ENCODE measurements around the gene RTP5. TPM values are rescaled to one million over a fixed set of nuclear protein-coding genes. Genes with fewer than 3 reads are reported as not detected.

Gene RTP5
- total and polyA plus RNA-seq, 2 donors (not counting 3 experiments of a cell fraction or from before 2014, with no cell fraction given), result not detected

DNA sequence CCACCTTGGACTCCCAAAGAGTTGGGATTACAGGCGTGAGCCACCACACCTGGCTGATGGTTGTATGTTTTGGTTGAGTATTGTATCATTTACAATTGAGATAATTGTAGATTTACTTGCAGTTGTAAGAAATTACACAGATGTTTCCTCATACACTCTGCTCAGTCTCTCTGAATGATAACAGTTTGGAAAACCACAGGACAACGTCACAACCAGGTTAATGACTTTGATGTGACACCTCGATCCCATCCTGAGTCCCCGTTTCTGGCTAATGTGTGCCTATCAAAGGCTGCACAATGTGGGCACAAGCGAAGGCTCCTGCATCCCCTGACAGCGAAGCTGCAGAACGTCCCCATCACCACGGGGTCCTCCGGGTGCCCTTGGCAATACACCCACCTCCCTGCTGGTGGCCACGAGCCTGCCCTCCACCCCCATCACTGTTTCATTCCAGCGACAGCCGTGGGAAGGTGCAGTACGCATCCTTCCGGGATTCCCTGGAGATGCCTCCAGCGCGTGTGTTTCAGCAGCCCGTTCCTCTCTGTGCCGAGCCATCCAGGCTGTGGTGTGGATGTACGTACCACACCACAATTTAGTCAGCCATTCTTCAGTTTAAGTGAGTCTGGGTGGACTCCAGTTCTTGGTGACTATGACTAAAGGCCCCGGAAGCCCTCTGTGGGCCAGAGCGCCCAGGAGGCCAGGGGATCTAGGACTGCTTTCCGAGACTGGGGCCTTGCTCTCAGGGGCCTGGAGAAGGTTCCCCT, 6.6 kb upstream of the RTP5 start:
- FAIRE-seq (no peak), DNase-seq (ENCODE audit: low read depth, low spot score) (no peak)
- POLR2A ChIA-PET, result no interaction called here
- no peaks in the 10 kb centered on the region for H3K9me3 ChIP-seq (replicated peaks; ENCODE audit: control insufficient read depth, insufficient read depth, low read length)
- TF ChIP-seq EZH2 (IDR thresholded peaks at IDR 0.05; ENCODE audit: borderline replicate concordance, low read depth, low read length, severe bottlenecking) (no peak), POLR2A (IDR thresholded peaks at IDR 0.05; ENCODE audit: low read depth, low read length) (no peak), FOS (IDR thresholded peaks at IDR 0.05; ENCODE audit: borderline replicate concordance, insufficient read depth, low read length) (no peak), POLR2AphosphoS5 (IDR thresholded peaks at IDR 0.05; ENCODE audit: insufficient read depth, low read depth, low read length) (no peak), MYC (IDR thresholded peaks at IDR 0.05; ENCODE audit: low read depth, low read length) (no peak), JUN (IDR thresholded peaks at IDR 0.05; ENCODE audit: borderline replicate concordance, insufficient read depth, insufficient read length, low read depth) (no peak), GATA2 (IDR thresholded peaks at IDR 0.05; ENCODE audit: insufficient read depth, insufficient read length, low read depth, low read length) (no peak)
- TF ChIP-seq, protein P1, sequence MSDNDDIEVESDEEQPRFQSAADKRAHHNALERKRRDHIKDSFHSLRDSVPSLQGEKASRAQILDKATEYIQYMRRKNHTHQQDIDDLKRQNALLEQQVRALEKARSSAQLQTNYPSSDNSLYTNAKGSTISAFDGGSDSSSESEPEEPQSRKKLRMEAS (IDR thresholded peaks at IDR 0.05; ENCODE audit: insufficient read depth, insufficient read length), result no peak
- TF ChIP-seq, protein P2, sequence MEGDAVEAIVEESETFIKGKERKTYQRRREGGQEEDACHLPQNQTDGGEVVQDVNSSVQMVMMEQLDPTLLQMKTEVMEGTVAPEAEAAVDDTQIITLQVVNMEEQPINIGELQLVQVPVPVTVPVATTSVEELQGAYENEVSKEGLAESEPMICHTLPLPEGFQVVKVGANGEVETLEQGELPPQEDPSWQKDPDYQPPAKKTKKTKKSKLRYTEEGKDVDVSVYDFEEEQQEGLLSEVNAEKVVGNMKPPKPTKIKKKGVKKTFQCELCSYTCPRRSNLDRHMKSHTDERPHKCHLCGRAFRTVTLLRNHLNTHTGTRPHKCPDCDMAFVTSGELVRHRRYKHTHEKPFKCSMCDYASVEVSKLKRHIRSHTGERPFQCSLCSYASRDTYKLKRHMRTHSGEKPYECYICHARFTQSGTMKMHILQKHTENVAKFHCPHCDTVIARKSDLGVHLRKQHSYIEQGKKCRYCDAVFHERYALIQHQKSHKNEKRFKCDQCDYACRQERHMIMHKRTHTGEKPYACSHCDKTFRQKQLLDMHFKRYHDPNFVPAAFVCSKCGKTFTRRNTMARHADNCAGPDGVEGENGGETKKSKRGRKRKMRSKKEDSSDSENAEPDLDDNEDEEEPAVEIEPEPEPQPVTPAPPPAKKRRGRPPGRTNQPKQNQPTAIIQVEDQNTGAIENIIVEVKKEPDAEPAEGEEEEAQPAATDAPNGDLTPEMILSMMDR (IDR thresholded peaks at IDR 0.05; ENCODE audit: extremely low read depth in 1 of 2, insufficient read depth in 1 of 2, low read depth in 1 of 2, low read length in 2 of 2), result no peak
- H3K4me2 ChIP-seq (ENCODE audit: insufficient read depth, low read length), result no peak overlapping the region
- H3K36me3 ChIP-seq (ENCODE audit: control insufficient read depth in 2 of 2, extremely low read depth in 1 of 2, insufficient read depth in 2 of 2, low read length in 2 of 2), result no peaks in the 10 kb centered on the region
- no peaks in the 10 kb centered on the region for H3K9me1 ChIP-seq (replicated peaks; ENCODE audit: control insufficient read depth, extremely low read depth, insufficient read depth, low read length)
- H3K9ac ChIP-seq (replicated peaks; ENCODE audit: extremely low read depth, insufficient read depth, low read length), result no peak overlapping the region
- intact Hi-C loops (cut with micrococcal nuclease) (no loop called here), dilution Hi-C loops (cut with MboI; ENCODE audit: extremely low pct_ligation_motif_present, low sequenced_read_pairs) (no loop called here)
- no peak overlapping the region for H3K4me3 ChIP-seq (replicated peaks in 1 of 3; ENCODE audit: insufficient read depth in 1 of 3, low read depth in 1 of 3, low read length in 3 of 3)
- CTCF ChIA-PET, result no interaction called here
- H3K27me3 ChIP-seq (ENCODE audit: control insufficient read depth in 2 of 2, insufficient read depth in 2 of 2, low read length in 2 of 2), result peaks cover 0 to 6% of the 10 kb centered on the region in 2 experiments
- H2AFZ ChIP-seq (ENCODE audit: low read depth, low read length), result no peak overlapping the region
- H3K79me2 ChIP-seq (ENCODE audit: control insufficient read depth, insufficient read depth, low read length), result no peaks in the 10 kb centered on the region
- no TSS peak for BruUV-seq (replicated peaks)
- no peaks in the 10 kb centered on the region for H4K20me1 ChIP-seq (replicated peaks; ENCODE audit: control insufficient read depth, extremely low read depth, insufficient read depth, low read length)
- no peaks in the 10 kb centered on the region for H3K4me1 ChIP-seq (ENCODE audit: control insufficient read depth, extremely low read depth, insufficient read depth, low read length)
- H3K27ac ChIP-seq (ENCODE audit: insufficient read depth, low read depth, low read length), result no peak overlapping the region
